ENCODE data around the gene SHD.
"Not testable (repeated sequence)": the region's sequence is repeated elsewhere in the genome, so short reads cannot be mapped to it uniquely, and the experiment has no call there.

SHD gene

DNA sequence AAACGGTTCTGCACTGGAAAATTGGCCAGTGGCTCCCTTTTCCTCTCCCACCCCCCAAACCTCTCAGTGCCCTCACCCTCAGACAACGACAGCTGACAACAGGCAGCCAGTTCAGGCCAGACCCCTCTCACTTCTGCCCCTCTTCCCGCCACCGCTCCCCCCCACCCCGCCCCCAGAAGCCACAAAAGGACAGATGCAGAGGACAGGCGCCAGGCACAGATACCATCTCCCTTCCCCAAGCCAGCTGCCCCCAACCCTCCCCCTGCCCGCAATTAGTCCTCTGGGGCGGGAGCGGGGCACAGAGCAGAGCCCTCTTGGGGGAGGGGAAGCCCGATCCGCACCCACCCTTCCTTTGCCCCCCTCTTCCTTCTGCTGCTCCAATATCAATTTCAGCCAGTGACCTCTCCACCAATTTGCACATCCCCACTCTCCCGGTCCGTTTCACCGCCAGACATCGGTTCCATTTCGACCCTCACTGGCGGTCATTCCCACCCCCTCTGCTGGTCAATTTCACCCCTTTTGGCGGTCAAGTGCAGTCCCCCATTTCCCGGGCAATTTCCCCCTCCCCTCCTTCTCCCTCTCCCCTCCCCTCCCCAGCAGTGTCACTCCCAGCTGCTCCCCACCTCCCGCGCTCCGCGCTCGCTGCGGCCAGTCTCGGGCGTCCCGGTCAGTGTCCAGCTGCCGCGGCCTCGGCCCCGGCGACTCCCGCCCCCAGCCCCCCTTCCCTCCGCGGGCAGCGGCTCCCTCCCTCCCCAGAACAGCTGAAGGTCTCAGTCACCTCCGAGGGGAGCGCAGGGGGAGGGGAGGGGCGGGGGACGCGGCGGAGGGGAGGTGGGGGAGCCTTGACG, at the start of gene SHD:
TSS of gene SHD (plus strand) at position 848 of the 848 bp plus-strand sequence. CDS start 798 bp downstream, outside the sequence.
- DNase-seq (ENCODE audit: low read depth) = no peak

GRCh38 chr19:4230237-4230636, 48.8 kb upstream of the SHD start:
- not testable (repeated sequence) for DNase-seq (ENCODE audit: low read depth)

DNA sequence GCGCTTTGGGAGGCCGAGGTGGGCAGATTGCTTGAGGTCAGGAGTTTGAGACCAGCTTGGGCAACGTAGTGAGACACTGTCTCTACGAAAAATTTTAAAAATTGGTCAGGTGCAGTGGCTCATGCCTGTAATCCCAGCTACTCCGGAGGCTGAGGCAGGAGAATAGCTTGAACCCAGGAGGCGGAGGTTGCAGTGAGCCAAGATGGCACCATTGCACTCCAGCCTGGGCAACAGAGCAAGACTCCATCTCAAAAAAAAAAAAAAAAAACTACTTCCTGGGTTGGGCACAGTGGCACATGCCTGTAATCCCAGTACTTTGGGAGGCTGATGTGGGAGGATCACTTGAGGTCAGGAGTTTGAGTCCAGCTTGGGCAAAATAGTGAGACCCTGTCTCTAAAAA, 47.5 kb upstream of the SHD start:
- not testable (repeated sequence) for DNase-seq (ENCODE audit: low read depth)

DNA sequence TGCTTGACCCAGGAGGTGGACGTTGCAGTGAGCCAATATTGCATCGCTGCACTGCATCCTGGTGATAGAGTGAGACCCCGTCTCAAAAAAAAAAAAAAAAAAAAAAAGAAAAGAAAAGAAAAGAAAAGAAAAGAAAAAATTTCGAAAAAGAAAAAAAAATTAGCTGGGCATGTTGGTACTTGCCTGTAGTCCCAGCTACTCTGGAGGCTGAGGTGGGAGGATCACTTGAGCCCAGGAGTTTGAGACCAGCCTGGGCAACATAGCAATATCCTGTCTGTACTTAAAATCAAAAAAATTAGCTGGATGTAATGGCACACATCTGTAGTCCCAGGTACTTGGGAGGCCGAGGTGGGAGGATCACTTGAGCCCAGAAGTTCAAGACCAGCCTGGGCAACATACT, 46.9 kb upstream of the SHD start:
- DNase-seq (ENCODE audit: low read depth) = not testable (repeated sequence)

DNA sequence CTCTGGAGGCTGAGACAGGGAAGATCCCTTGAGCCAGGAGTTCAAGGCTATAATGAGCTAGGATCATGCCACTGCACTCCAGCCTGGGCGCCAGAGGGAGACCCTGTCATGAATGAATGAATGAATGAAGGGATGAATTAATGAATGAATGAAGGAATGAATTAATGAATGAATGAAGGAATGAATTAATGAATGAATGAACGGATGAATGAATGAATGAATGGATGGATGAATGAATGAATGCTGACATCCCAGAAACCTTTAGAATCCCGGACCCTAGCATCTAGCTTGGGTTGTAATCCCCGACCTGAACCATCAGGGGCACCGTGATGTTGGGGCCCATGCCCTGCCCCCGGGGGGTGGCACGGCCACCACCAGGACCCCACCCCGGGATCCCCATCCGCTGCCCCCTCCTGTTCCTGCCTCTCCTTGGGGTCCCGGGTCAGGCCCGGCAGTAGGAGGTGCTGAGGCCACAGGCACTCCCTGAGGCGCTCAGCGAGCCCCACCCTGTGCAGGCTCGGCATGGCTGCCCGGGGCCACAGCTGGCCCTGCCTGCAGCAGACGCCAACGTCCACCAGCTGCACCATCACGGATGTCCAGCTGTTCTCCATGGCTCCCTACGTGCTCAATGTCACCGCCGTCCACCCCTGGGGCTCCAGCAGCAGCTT, 46.3 kb upstream of the SHD start:
- no peak for DNase-seq (ENCODE audit: low read depth)

DNA sequence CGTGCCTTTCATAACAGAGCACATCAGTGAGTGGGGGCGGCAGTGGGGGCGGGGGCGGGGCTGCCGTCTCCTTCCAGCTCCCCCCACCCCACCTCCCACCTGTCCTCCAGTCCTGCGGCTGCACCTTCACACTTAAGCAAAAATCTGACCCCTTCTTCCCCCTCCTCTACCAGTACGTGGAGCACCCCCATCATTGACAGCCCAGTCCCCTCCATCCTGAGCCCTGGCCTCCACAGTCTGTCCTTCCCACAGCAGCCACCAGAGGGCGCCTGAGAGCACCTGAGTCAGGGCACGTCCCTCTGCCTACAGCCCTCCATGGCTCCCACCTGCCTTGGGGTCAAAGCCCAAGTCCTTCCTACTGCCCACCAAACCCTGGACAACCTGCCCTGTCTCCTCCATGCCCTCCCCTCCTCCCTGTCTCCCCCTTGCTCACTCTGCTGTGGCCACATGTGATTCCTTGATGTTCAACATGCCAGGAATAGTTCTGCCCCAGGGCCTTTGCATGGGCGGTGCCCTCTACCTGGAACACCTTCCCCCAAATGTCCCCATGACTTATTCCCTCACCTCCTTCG, 45.7 kb upstream of the SHD start:
- no peak for DNase-seq (ENCODE audit: low read depth)

- DNase-seq (ENCODE audit: low read depth) = no peak
Observed at GRCh38 chr19:4234142-4234861, 44.8 kb upstream of the SHD start.

- no peak for DNase-seq (ENCODE audit: low read depth)
Observed at GRCh38 chr19:4234862-4235201, 44.2 kb upstream of the SHD start.

DNA sequence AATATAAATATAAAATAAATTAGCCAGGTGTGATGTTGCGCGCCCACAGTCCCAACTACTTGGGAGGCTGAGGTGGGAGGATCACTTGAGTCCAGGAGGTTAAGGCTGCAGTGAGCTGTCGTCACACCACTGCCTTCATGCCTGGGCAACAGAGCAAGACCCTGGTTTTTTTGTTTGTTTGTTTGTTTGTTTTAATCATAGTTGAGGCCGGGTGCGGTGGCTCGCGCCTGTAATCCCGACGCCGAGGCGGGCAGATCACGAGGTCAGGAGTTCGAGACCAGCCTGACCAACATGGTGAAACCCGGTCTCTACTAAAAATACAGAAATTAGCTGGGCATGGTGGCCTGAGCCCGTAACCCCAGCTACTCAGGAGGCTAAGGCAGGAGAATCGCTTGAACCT, 41.6 kb upstream of the SHD start:
- DNase-seq (ENCODE audit: low read depth) = not testable (repeated sequence)

DNA sequence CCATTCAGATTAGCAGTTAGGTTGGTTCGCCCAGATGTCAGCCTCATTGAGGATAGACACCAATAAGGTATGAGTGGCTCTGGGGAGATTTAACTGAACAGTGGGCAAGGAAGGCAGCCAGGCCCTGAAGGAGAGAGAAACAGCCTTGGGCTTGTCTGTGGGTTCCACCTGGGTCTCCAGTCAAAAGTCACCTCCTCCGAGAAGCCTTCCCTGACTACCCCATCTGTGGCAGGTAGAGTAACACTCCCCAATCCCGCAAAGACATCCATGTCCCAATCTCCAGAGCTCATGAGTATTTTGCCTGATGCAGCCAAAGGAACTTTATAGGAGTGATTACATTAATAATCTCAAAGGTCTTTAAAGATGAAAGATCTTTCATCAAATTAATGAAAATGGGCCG, 40.2 kb upstream of the SHD start:
- no peak for DNase-seq (ENCODE audit: low read depth)

DNA sequence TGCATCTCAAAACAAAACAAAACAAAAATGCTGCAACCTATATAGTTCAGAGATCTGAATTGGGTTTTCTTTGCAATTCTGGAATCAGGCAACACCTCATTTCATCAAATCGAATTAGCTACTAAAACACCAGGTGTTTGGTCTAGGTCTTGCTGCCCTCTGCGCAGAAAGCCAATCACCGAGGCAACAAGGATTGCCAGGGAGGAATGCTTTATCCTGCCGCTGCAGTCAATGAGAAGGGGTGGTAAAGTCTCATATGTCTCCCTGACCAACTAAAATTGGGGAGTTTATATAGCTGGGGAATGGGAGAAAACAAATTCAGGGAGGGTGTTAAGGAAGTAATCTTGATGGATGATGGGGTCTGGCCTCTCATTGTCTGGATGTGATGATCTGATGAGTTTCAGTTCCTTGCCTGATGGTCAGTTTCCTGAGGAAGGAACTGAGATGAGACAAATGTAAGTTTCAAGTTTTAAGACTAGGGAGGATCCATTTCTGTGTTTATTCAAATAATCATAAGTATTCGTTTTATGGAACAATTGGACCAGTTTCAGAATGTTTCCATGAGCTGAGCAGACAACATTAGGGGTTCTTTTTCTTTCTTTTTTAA, 37.1 kb upstream of the SHD start:
- DNase-seq (ENCODE audit: low read depth) = no peak

- DNase-seq (ENCODE audit: low read depth) = not testable (repeated sequence)
Observed at GRCh38 chr19:4245938-4246337, 33.1 kb upstream of the SHD start.

DNA sequence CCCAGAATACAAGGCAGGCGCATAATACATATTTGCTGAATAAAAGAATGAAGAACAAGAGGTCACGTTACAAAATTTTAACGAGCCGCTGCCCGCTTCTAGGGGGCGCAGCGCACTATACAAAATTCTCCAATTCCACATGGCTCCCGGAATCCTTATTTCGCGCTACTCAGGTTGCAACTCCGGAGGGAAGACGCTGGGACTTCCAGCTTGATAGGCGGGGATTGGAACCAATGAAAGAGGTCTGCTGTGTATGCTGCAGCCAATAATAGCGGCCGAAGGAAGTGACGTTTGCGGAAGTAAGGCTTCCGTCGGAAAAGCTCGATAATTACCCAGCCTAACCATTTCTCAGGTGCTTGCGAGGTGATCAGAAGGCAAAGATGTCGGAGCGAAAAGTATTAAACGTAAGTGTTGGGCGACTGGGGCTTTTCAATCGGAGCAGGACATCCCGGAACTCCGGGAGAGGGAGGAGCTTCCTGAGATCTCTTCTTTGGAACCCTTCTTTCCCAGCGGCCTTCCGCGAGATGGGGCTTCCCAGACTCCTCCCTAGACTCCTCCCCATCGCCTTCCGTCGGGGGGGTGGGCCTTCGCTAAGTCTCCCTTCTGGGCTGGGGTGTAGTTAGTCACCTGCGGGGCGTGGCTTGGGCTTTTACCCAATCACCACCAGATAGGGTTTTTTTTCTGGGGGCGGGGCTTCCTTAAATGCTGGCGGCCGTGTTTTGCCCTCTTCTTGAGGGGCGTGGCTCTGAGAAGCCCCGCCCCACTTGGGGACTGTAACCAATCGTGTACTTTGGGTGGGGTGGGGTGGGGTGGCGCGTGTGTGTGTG, 32.1 kb upstream of the SHD start, which contains the start of gene YJU2:
TSS of gene YJU2 (plus strand) at position 314 of the 827 bp plus-strand sequence. CDS start at position 381, 67 bp downstream.
- peak; percentile 99 for DNase-seq (ENCODE audit: low read depth)

DNA sequence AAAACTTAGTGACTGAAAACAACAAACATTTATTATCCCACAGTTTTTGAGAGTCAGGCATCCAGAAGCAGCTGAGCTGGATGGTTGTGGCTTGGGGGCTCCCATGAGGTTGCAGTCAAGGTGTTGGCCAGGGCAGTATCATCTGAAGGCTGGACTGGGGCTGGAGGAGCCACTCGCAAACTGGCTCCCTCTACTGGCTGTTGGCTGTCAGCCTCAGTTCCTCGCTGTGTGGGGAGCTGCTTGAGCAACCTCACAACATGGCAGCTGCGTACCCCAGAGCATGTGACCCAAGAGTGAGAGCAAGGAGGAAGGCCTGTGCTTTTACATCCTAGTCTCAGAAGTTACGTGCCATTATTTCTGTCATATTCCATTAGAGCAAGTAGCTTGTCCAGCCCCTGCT, 22.5 kb upstream of the SHD start:
- DNase-seq (ENCODE audit: low read depth) = no peak

DNA sequence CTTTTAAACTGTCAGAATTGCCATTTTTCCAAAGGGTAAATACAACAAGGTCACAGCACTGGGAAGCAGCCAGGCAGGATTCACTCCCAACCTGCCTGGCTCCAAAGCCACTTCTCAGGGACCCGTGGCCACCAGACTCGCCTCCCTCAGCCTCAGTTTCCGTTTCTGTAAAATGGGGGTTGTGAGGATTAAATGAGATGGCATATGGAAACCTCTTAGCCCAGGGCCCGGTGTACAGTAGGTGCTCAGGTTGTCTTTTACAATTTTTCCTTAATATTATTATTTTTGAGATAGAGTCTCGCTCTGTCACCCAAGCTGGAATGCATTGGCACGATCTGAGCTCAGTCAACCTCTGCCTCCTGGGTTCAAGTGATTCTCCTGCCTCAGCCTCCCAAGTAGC, 22.0 kb upstream of the SHD start:
- DNase-seq (ENCODE audit: low read depth) = no peak

DNA sequence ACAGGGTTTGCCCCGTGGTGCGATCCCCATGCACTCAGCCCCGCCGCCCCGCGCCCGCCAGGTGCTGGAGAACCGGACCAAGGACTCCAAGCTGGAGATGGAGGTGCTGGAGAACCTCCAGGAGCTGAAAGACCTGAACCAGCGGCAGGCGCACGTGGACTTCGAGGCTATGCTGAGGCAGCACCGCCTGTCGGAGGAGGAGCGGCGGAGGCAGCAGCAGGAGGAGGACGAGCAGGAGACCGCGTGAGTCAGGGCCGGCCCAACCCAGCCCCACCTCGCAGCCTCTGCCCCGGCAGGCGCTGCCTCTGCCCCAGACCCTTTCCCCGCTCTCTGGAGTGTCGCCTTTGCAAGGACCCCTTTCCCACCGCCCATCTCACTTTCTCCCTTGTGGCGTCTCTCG, 20.9 kb upstream of the SHD start:
- no peak for DNase-seq (ENCODE audit: low read depth)

DNA sequence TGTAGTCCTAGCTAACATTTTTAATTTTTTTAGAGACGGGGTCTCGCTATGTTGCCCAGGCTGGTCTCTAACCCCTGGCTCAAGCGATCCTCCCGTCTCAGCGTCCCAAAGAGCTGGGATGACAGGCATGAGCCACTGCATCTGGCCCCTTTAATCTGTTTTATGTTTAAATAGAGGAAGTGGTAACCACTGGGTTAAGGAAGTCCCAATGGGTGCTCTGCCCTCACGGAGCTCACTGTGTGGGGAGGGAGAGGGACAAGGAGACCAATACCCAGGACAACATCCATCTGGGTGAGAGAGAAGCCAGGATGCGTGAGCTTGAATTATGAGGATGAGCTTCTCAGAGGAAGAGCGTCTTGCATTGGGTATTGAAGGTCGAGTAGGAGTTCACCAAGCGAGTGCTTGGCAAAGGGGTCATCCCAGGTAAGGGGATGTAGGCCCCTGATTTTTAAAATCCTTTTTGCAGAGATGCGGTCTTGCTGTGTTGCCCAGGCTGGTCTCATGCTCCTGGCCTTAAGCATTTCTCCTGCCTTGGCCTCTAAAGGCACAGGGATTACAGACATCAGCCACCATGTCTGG, 18.4 kb upstream of the SHD start:
- no peak for DNase-seq (ENCODE audit: low read depth)

DNA sequence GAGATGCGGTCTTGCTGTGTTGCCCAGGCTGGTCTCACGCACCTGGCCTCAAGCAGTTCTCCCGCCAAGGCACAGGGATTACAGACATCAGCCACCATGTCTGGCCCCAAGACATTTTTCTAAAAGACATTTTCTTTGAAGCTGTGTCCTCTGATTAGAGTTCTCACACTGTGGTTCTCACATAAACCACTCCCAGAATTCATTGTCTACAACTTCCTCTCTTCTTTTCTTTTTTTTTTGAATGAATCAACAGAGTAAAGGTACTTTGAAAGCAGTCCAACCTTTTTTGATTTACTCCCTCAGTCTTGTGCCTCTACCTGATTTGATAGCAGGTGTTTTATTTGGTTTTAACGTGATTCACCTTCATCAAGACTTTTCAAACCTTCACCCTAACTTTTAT, 14.3 kb upstream of the SHD start:
- DNase-seq (ENCODE audit: low read depth) = no peak

DNA sequence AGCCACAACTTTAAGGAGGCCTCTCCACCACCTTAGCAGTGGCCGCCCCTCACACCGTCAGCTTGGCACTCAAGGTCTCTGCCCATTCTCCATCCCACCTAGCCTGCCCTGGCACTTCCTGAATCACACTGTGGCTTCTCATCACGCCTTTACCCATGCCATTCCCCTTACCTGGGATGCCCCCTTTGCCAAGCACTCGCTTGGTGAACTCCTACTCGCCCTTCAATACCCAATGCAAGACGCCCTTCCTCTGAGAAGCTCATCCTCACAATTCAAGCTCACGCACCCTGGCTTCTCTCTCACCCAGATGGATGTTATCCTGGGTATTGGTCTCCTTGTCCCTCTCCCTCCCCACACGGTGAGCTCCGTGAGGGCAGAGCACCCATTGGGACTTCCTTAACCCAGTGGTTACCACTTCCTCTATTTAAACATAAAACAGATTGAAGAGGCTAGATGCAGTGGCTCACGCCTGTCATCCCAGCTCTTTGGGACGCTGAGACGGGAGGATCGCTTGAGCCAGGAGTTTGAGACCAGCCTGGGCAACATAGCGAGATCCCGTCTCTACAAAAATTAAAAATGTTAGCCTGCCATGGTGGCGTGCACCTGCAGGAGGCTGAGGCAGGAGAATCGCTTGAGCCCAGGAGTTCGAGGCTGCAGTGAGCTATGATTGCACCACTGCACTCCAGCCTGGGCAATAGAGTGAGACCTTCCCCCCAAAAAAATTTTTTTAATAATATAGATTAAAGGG, 12.6 kb upstream of the SHD start:
- DNase-seq (ENCODE audit: low read depth) = no peak
